Stimulated activated CD4-positive, alpha-beta T cell treated with anti-CD3 and anti-CD28 coated beads, Interleukin-4, amount 100 ng/mL, for 4 hours (primary cell): ENCODE results near the gene DNAJA2.
"Not testable (repeated sequence)": the region's sequence is repeated elsewhere in the genome, so short reads cannot be mapped to it uniquely, and the experiment has no call there.

Experiments used
- DNase-seq, 2 experiments: peaks; one replicate each; pipeline ENCODE4 v3.0.0-alpha.2; 2020

The DNAJA2 gene

GRCh38 chr16:46973207-46973995, at the start of gene DNAJA2:
Gene DNAJA2, minus strand, starts transcription at chr16:46973674. Its CDS starts 102 bp downstream, at chr16:46973572.
- DNase-seq = peak; percentile 86 to 95

GRCh38 chr16:47019568-47019967, 46.1 kb upstream of the DNAJA2 start:
- no peak for DNase-seq

- DNase-seq = peak; percentile 14 to 15
Measured at GRCh38 chr16:47018223-47018891, 44.9 kb upstream of the DNAJA2 start.

GRCh38 chr16:47017636-47018035, 44.2 kb upstream of the DNAJA2 start:
- no peak for DNase-seq

GRCh38 chr16:47016700-47017133, 43.2 kb upstream of the DNAJA2 start:
- no peak for DNase-seq

GRCh38 chr16:47013910-47014309, 40.4 kb upstream of the DNAJA2 start:
- DNase-seq = no peak

GRCh38 chr16:47013172-47013571, 39.7 kb upstream of the DNAJA2 start:
- DNase-seq = no peak

- DNase-seq = not testable (repeated sequence)
Measured at GRCh38 chr16:47010812-47011211, 37.3 kb upstream of the DNAJA2 start.

GRCh38 chr16:47008612-47009011, 35.1 kb upstream of the DNAJA2 start:
- DNase-seq = no peak

- no peak for DNase-seq
Measured at GRCh38 chr16:47008174-47008573, 34.7 kb upstream of the DNAJA2 start.

- no peak for DNase-seq
Measured at GRCh38 chr16:47004652-47005051, 31.2 kb upstream of the DNAJA2 start.

GRCh38 chr16:47000066-47000465, 26.6 kb upstream of the DNAJA2 start:
- DNase-seq = not testable (repeated sequence)

GRCh38 chr16:46997844-46998243, 24.4 kb upstream of the DNAJA2 start:
- no peak for DNase-seq

GRCh38 chr16:46996952-46997458, 23.5 kb upstream of the DNAJA2 start:
- no peak for DNase-seq

- no peak for DNase-seq
Measured at GRCh38 chr16:46996391-46996790, 22.9 kb upstream of the DNAJA2 start.

- no peak for DNase-seq
Measured at GRCh38 chr16:46991729-46992704, 18.5 kb upstream of the DNAJA2 start.

- DNase-seq = no peak
Measured at GRCh38 chr16:46986896-46987295, 13.4 kb upstream of the DNAJA2 start.

- no peak for DNase-seq
Measured at GRCh38 chr16:46986438-46986837, 13.0 kb upstream of the DNAJA2 start.

GRCh38 chr16:46982335-46982734, 8.9 kb upstream of the DNAJA2 start:
- no peak for DNase-seq

- DNase-seq = no peak
Measured at GRCh38 chr16:46980926-46981325, 7.5 kb upstream of the DNAJA2 start.

GRCh38 chr16:46976550-46976949, 3.1 kb upstream of the DNAJA2 start:
- DNase-seq = no peak

GRCh38 chr16:46975908-46976470, 2.5 kb upstream of the DNAJA2 start:
- no peak for DNase-seq
